Measurements from ENCODE around the gene ZMAT1.
"Not testable (repeated sequence)": the region's sequence is repeated elsewhere in the genome, so short reads cannot be mapped to it uniquely, and the experiment has no call there.

ZMAT1 gene

DNA sequence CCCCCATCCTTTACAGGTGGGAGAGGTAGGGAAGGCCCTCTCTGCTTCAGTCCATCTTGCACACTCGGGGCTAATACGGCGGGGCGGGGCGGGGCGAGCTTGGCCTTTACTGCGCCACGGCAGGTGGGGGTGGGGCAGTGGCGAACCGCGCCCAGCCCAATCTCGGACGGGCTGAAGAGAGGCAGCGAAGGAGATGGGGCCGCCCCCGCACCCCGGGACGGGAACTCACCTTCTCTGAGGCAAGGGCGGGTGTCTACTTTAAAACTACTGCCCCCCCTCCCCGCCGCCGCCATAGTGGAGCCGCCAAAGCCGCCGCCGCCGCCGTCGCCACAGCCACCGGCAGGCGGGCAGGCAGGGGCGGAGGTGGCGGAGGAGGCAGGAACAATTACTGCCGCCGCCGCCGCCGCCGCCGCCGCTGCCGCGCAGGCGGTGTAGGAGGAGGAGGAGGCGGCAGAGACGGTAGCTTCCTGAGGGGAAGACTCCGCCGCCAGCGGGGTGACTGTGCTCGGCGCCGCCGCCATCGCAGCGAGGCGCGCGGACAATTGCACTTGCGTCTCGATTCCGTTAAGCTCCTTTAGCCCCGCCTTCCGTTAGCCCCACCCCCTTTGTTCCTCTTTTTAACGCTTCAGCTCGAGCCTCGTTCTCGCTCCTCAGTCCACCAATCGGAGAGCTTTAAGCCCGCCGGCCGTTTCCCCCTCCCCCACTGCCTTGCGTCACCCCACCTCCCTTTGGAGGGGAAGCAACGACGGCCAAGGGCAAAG, at the start of gene ZMAT1:
Gene ZMAT1 (minus strand): TSS at position 540 of the 761 bp plus-strand sequence. CDS start 19 bp downstream, at position 521.
- ChIA-PET CTCF (interaction anchor here (1.5 kb wide), 1 partner anchor 11 kb away, joined by 4 read pairs; no protein-coding TSS in a partner anchor), POLR2A (no interaction called here)
- peak within 1 kb of the TSS; percentile 52 for H3K4me3 ChIP-seq (ENCODE audit: low read depth, low read length)
- peak; percentile 34 for DNase-seq (ENCODE audit: low read depth, low spot score)
- TF ChIP-seq, protein P1, sequence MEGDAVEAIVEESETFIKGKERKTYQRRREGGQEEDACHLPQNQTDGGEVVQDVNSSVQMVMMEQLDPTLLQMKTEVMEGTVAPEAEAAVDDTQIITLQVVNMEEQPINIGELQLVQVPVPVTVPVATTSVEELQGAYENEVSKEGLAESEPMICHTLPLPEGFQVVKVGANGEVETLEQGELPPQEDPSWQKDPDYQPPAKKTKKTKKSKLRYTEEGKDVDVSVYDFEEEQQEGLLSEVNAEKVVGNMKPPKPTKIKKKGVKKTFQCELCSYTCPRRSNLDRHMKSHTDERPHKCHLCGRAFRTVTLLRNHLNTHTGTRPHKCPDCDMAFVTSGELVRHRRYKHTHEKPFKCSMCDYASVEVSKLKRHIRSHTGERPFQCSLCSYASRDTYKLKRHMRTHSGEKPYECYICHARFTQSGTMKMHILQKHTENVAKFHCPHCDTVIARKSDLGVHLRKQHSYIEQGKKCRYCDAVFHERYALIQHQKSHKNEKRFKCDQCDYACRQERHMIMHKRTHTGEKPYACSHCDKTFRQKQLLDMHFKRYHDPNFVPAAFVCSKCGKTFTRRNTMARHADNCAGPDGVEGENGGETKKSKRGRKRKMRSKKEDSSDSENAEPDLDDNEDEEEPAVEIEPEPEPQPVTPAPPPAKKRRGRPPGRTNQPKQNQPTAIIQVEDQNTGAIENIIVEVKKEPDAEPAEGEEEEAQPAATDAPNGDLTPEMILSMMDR (IDR thresholded peaks at IDR 0.05; ENCODE audit: insufficient read depth, low read length, missing control alignments), result no peak

DNA sequence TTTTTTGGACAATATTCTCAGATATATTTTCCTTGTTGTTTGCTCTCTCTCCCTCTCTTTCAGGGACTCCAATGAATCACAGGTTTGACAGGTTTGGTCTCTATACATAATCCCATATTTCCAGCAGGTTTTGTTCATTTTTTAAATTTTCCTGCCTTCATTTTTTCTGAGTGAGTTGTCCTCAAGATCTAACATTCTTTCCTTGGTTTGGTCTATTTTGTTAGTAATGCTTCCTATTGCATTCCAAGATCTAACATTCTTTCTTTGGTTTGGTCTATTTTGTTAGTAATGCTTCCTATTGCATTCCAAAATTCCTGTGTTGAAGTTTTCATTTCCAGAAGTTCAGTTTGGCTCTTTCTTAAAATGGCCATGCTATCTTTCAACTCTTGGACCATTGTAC, 45.3 kb upstream of the ZMAT1 start:
- DNase-seq (ENCODE audit: low read depth, low spot score), result no peak
- ChIA-PET CTCF (no interaction called here), POLR2A (no interaction called here)
- no peak overlapping the region for H3K4me3 ChIP-seq (ENCODE audit: low read depth, low read length)
- TF ChIP-seq, protein P1 (IDR thresholded peaks at IDR 0.05; ENCODE audit: insufficient read depth, low read length, missing control alignments), result no peak

DNA sequence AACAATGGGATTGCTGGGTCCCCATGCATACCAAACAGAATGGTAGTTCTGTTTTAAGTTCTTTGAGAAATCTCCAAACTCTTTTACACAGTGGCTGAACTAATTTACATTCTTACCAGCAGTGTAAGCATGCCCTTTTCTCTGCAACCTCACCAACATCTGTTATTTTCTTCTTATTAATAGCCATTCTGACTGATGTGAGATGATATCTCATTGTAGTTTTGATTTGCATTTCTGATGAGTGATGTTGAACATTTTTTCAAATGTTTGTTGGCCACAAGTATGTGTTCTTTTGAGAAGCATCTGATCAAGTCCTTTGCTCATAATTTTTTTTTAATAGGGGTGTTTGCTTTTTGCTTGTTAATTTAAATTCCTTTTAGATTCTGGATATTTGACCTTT, 41.2 kb upstream of the ZMAT1 start:
- ChIA-PET CTCF (no interaction called here), POLR2A (no interaction called here)
- H3K4me3 ChIP-seq (ENCODE audit: low read depth, low read length), result no peak overlapping the region
- TF ChIP-seq, protein P1 (IDR thresholded peaks at IDR 0.05; ENCODE audit: insufficient read depth, low read length, missing control alignments), result no peak
- DNase-seq (ENCODE audit: low read depth, low spot score), result no peak

DNA sequence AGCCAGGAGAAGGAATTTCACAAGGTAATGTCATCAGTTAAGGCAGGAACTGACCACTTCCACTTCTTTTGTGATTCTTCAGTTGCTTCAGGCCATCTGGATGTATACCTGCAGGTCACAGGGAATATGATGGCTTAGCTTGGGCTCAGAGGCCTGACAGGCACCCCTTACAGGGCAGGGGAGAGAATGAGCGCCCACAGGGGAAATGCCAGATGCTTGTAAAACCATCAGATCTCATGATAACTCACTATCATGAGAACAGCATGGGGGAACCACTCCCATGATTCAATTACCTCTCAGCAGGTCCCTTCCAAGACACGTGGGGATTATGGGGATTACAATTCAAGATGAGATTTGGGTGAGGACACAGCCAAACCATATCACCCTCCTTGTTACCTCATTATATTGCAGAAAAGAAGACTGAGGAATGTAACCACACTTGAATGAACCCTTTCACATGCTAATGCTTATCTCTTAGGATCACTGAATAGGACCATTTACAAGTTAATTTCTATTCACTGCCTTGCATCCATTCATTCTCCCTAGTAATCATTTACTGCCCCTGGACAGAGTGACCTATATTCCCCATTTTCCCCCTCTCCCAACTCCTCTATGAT, 33.2 kb upstream of the ZMAT1 start:
- DNase-seq (ENCODE audit: low read depth, low spot score), result not testable (repeated sequence)

DNA sequence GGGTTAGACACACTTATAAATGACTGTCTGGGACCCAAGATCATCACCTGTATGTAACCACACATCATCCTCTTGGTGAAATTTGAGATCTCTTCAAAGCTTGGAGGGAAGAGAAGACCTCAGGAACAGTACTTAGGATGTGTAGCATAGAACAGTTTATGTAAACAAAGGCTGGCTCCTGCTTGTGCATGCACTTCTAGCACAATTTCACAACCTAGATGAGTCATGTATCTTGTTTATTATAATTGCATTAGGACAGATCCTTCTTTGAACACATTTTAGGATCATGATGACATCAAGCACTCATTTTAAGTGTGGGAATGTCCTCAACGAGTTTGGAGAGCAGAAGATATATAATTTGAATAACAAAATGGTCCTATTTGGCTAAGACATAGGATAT, 26.3 kb upstream of the ZMAT1 start:
- no peak for DNase-seq (ENCODE audit: low read depth, low spot score)
- H3K4me3 ChIP-seq (ENCODE audit: low read depth, low read length), result no peak overlapping the region
- TF ChIP-seq, protein P1 (IDR thresholded peaks at IDR 0.05; ENCODE audit: insufficient read depth, low read length, missing control alignments), result no peak
- ChIA-PET POLR2A (no interaction called here), CTCF (no interaction called here)

More for the DNA sequence above, 33.2 kb upstream of the ZMAT1 start:
- CTCF ChIA-PET; POLR2A ChIA-PET; H3K4me3 ChIP-seq (ENCODE audit: low read depth, low read length): not testable (repeated sequence)

DNA sequence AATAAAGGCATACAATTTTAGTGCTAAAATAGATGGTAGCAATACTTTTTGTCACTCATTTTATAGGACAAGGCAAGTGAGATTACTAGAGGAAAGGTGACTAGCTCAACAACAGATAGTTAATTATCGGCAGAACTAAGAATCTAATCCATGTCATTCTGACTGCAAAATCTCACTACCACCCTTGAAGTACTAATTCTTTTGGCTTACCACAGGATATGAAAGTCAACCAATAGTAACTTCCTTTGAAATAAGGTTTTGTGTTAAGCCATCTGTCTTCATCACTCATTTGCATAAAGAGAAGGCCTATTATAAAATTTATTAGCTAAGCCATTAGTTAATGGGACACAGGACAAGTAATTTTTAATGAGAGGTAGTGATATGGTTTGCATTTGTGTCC, 25.3 kb upstream of the ZMAT1 start:
- H3K4me3 ChIP-seq (ENCODE audit: low read depth, low read length), result no peak overlapping the region
- POLR2A ChIA-PET, result no interaction called here
- DNase-seq (ENCODE audit: low read depth, low spot score), result no peak
- TF ChIP-seq, protein P1 (IDR thresholded peaks at IDR 0.05; ENCODE audit: insufficient read depth, low read length, missing control alignments), result no peak
- CTCF ChIA-PET, result no interaction called here
